ENCODE results near the gene ZNF407. TPM values are rescaled to one million over a fixed set of nuclear protein-coding genes. Genes with fewer than 3 reads are reported as not detected.

Gene ZNF407
- total RNA-seq, 1 donor from 2014 or later: 11.4 TPM

- peak; percentile 16 to 35 for DNase-seq (ENCODE audit: low read depth in 2 of 2)
These were observed 405.4 kb downstream of the ZNF407 start for GRCh38 chr18:75003039-75003438.

GRCh38 chr18:75003764-75004690 is 406.4 kb downstream of the ZNF407 start:
- no peak for DNase-seq (ENCODE audit: low read depth in 2 of 2)

DNA sequence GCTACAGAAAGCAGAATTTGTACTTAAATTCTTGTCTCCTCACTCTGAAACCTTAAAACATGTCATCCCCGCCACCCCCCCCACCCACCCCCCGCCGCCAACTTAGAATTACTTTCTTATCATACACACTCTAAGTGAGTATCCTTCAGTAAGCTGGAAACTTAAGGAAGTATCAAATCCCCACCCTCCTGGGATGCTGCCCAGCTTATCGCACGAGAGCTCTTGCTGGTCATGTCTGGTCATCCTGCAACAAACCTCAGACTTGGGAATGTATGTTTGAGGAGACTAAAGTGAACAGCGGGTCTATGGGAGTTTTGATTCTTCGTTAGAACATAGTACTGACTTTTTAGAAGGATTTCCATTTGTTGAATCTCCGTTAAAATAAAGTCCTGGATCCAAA is 408.0 kb downstream of the ZNF407 start:
- no peak for DNase-seq (ENCODE audit: low read depth in 2 of 2)

- no peak for DNase-seq (ENCODE audit: low read depth in 2 of 2)
These were observed 410.5 kb downstream of the ZNF407 start for GRCh38 chr18:75008186-75008585.

GRCh38 chr18:75009296-75009695 is 411.6 kb downstream of the ZNF407 start:
- DNase-seq (ENCODE audit: low read depth in 2 of 2): no peak

GRCh38 chr18:75009878-75010277 is 412.2 kb downstream of the ZNF407 start:
- no peak for DNase-seq (ENCODE audit: low read depth in 2 of 2)

GRCh38 chr18:75010278-75010677 is 412.6 kb downstream of the ZNF407 start:
- no peak for DNase-seq (ENCODE audit: low read depth in 2 of 2)

DNA sequence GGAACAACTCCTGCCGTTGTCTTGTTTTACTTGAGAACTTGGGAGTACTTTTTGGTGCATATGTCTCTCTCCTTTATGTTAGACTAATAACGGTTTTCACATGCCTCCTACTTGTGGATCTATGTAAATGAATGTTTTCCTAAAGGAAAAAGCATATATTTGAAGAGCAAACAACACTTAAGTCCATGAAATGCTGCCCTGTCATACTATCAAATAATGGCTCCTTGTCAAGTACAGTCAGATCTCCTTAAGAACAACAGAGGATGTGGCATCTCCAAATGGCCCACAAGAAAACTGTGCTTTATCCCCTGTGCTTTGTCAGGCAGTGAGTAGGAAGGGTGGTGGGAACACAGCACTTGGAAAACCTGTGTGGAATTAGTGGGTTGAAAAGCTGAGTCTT is 413.0 kb downstream of the ZNF407 start:
- no peak for DNase-seq (ENCODE audit: low read depth in 2 of 2)

DNA sequence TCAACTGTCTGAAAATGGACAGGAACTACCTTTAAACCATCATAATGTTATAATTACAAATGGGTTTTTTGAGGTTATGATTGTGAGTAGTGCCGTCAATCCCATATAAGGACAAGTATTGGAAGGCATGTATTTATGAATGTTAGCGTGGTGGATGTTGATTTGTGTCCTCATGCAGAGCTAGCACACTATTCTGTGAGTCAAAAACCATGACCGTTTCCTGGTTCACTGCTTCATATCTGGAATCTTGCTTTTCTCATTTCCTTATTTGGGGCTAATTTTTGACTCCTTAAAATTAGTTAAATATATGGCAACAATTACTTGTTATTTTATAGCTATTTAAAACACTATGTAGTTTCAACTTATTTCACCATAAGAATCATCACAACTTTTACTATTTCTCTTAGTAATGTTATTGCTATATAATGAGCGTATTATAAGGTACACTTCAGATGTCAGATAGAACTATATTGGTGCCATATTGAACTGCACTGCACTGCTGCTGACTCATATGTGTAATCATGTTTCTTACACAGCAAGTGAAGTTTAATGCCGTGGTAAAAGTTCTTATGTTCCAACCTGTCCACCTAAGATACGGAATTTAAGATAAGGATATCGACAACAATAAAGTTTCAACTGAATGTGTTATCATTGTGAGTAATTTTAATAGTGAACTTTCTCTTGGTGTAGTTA is 418.5 kb downstream of the ZNF407 start:
- DNase-seq (ENCODE audit: low read depth in 2 of 2): no peak

DNA sequence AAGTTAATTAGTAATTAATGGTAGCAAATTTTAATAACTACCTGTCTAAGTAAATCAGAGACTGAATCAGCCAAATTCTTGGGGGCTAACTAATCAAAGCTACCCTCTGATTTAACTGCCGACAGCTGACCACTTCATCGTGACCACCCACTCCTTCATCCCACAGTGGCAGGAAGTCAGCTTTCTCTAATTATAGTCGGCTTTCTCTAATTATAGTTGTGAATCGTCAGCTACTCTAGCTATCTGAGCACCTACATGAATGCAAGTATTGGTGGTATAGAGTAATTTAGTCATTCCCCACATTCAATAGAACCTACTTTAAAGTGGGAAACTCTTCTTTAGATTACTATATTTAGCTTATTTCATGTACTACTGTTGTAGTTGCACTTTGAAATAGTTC is 425.8 kb downstream of the ZNF407 start:
- DNase-seq (ENCODE audit: low read depth in 2 of 2): no peak

DNA sequence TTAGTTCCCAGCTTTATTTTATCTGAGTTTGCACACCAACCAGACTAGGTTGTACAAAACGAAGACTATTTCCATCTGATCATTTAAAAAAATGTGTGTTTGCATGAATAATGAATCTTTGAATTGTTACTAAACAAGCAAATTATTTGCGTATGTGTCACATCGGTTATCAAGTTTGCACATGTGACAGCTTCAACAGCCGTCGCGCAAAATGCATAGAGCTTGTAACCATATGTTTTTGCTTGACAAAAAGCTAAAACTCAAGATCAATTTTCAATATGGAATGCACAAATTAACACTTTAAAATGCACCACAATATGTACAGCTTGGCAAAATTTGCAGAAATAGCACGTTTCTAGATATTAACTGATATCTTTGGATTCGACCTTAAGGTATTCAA is 427.2 kb downstream of the ZNF407 start:
- DNase-seq (ENCODE audit: low read depth in 2 of 2): no peak

DNA sequence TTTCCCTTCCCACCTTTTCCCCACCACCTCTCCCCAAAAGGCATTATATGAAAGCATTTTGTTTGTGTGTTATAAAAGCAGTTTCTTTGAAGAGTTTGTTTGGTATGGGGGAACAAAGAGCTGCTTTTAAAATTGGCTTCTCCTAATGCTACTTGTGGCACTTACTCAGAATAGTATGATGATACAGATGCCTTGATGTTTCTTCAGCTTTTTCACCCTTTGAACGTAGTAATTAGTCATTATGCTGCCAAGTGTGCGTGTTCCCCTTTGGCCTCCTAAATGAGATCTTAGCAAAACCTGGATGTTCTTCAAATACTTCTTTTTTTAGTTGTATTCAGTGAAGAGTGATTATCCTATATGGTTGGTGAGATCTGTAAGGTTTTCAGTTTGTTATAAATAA is 427.9 kb downstream of the ZNF407 start:
- no peak for DNase-seq (ENCODE audit: low read depth in 2 of 2)

- no peak for DNase-seq (ENCODE audit: low read depth in 2 of 2)
These were observed 431.8 kb downstream of the ZNF407 start for GRCh38 chr18:75029481-75029880.

DNA sequence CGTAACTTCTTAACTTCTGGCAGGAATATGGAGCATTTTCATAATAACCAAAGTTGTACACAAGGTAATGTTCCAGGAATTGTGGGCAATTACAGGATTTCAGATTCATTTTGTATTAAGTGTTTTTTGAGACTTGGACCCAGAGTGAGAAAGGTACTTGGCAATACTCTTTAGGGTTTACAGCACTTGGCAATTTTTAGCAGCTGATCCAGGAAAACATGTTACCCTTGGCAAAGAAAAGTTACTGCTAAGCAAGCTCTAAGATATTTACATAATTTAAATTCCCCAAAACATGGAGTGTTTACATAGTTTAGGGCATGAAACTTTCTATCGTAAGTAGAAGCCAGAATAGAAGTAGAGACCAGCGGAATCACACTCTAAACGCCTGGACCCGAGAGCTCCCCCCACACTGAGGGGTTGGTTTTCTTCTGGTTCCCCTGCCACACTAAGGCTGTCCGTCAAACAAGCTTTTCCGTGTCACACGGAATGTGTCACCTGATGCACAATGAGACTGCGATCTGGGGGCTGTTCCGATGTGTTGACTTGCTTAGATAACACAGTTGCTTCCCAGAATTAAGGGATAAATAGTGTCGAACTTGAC is 434.1 kb downstream of the ZNF407 start:
- DNase-seq (ENCODE audit: low read depth in 2 of 2): no peak

DNA sequence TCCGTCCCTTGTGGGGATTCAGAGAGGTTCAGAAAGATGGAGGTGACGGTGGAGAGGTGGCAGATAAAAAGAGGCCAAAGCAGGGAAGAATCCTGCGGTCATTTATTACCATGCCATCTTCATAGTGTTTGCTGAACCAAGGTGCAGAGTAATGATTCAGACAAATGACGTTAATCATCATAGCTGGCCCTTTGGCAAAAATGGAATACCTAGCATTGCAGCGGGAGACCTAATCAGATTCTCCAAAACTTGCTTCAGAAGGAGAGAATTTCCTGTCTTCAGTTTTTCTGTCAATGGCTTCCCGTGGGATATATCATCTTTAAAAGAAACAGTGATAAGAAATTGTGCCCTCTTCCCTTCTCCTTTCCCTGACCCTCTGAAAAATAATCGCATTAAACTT is 435.8 kb downstream of the ZNF407 start:
- DNase-seq (ENCODE audit: low read depth in 2 of 2): no peak

GRCh38 chr18:75034937-75035336 is 437.3 kb downstream of the ZNF407 start:
- no peak for DNase-seq (ENCODE audit: low read depth in 2 of 2)

DNA sequence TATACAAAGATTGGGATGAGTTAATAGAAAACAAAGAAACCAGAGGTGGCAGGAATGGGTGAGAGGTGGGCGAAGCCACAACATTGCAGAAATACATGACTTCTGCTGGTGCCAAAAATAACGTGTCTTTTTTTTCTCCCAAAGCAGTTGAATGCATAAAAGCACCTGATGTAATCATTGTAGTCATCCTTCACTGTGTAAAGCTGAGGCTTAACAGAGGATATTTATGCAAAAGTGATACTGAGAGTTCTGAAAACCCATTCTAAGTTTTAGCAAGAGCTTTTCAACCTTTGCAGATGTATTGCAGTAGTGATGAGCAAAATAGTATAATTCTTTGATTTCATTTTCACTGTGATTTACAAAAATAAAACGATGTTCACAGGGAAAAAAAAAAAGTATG is 438.3 kb downstream of the ZNF407 start:
- no peak for DNase-seq (ENCODE audit: low read depth in 2 of 2)

DNA sequence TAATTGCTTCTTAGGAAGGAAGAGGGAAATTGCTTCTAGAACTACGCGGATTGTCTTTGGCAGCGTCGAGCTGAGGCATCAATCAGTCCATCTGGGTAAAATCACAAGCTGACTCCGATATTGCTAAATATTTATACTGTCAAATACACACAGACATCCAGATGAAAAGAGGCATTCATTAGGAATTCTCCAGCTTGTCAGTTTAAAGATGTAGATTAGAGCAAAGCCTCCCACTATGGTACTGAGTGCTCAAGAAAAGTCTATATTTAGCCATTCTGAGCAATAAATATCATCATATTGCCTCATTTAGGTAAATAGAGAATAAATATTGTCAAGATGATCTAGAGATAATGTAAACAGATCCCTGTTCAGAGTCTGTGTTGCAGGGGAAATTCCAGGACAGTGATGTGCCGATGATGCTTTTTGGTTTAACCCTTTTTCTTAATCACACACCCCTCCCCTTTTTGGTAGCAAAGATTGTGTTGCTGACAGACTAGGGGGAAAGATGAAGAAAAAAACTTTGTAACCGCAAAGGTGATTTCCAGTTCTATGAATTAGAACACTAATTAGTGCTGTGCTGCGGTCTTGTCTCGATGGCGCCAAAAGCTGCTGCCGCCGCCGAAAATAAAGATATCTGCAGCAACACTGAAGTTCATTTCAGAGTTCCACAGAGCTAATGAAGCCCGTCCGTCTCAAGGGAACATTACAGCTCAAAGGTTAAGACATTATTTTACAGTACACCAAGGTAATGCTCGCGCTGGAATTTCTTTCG is 439.4 kb downstream of the ZNF407 start:
- no peak for DNase-seq (ENCODE audit: low read depth in 2 of 2)

GRCh38 chr18:75037689-75037955 is 440.0 kb downstream of the ZNF407 start:
- no peak for DNase-seq (ENCODE audit: low read depth in 2 of 2)

GRCh38 chr18:75041586-75041985 is 443.9 kb downstream of the ZNF407 start:
- peak; percentile 50 to 60 for DNase-seq (ENCODE audit: low read depth in 2 of 2)

GRCh38 chr18:75043478-75043877 is 445.8 kb downstream of the ZNF407 start:
- DNase-seq (ENCODE audit: low read depth in 2 of 2): no peak

DNA sequence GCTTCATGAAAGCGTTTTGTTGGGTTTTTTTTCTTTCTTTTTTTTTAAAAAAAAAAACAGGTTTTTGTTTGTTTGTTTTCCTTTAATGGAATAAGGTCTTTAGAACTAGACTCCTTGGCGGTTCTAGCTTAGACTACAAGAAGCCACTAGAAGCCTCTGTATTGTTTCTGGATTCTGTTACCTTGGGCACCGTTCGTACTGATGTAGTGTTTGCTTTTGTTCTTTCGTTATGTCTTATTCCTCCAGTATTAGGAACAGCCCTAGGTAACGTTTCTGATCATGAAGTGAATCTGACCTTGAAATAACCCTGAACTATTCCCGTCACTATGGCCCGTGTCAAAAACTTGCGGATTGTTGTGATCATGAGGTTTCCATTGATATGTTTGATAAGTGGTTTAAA is 446.6 kb downstream of the ZNF407 start:
- no peak for DNase-seq (ENCODE audit: low read depth in 2 of 2)
